ENCODE data around the gene NDEL1.

- TF ChIP-seq SNRNP70 (optimal IDR thresholded peaks at IDR 0.05; ENCODE audit: low read depth, low read length) (no peak), CBX5 (IDR thresholded peaks at IDR 0.05; ENCODE audit: borderline replicate concordance, low read depth) (no peak), ZNF561 (CRISPR knock-in tag; conservative IDR thresholded peaks at IDR 0.05) (no peak), ARID2 (IDR thresholded peaks at IDR 0.05) (no peak), HIVEP1 (CRISPR knock-in tag; IDR thresholded peaks at IDR 0.05) (no peak), CTCF (IDR thresholded peaks at IDR 0.05 in 2 of 3, conservative IDR thresholded peaks at IDR 0.05 in 1 of 3; ENCODE audit: insufficient read depth in 2 of 3, low read depth in 1 of 3, low read length in 3 of 3) (no peak), HNRNPLL (IDR thresholded peaks at IDR 0.05; ENCODE audit: low read depth, low read length, poor library complexity, severe bottlenecking) (no peak)
Measured at GRCh38 chr17:8484465-8484864, 48.8 kb downstream of the NDEL1 start.

All from K562 (cell line).